HFF-Myc (cell line): ENCODE results near the gene ESD.

Experiments
- DNase-seq: peaks from one replicate; pipeline ENCODE4 v3.0.0-alpha.2; 2011; ENCODE audit warnings: low read depth; ENCODE audit errors: extremely low read depth
- H3K4me3 ChIP-seq: replicated peaks from 2 replicates; pipeline ENCODE4 v1.5.1; 2011; ENCODE audit warnings: low read depth, mild to moderate bottlenecking, control low read depth, low read length
- CTCF ChIP-seq: IDR thresholded peaks from 2 replicates; pipeline ENCODE4 v1.5.1; 2012; ENCODE audit warnings: mild to moderate bottlenecking, low read depth, low read length, control low read depth; ENCODE audit errors: missing control alignments

ESD gene

GRCh38 chr13:46797501-46798237, 708 bp upstream of the ESD start:
- TF ChIP-seq CTCF = no peak
- peak overlapping the region; percentile 80 for H3K4me3 ChIP-seq
- no peak for DNase-seq

GRCh38 chr13:46796129-46796514, 839 bp downstream of the ESD start:
- no peak for DNase-seq
- TF ChIP-seq CTCF = no peak
- H3K4me3 ChIP-seq = peak overlapping the region; percentile 80

- TF ChIP-seq CTCF = no peak
- no peak for DNase-seq
- H3K4me3 ChIP-seq = peak overlapping the region; percentile 80
Measured at GRCh38 chr13:46795321-46795720, 1.6 kb downstream of the ESD start.

- H3K4me3 ChIP-seq = no peak overlapping the region
- no peak for DNase-seq
- no peak for TF ChIP-seq CTCF
Measured at GRCh38 chr13:46783504-46783903, 13.5 kb downstream of the ESD start.

GRCh38 chr13:46782691-46783090, 14.3 kb downstream of the ESD start:
- no peak for TF ChIP-seq CTCF
- DNase-seq = no peak
- H3K4me3 ChIP-seq = no peak overlapping the region

GRCh38 chr13:46782066-46782465, 14.9 kb downstream of the ESD start:
- TF ChIP-seq CTCF = no peak
- DNase-seq = no peak
- no peak overlapping the region for H3K4me3 ChIP-seq

- H3K4me3 ChIP-seq = no peak overlapping the region
- no peak for TF ChIP-seq CTCF
- DNase-seq = no peak
Measured at GRCh38 chr13:46778890-46779289, 18.1 kb downstream of the ESD start.
